PC-9 (cell line): ENCODE results near the gene EYS.

Source experiments
- EZH2 ChIP-seq: fragments of 200-600 bp; sonication (generic); IDR thresholded peaks from 2 replicates; pipeline ENCODE4 v1.8.0; 2017; ENCODE audit warnings: antibody characterized with exemption, low read depth
- TF ChIP-seq, protein P1 (sequence below): fragments of 200-600 bp; sonication (generic); conservative IDR thresholded peaks from 2 replicates; pipeline ENCODE4 v1.6.1; 2017; ENCODE audit warnings: mixed run types, antibody characterized with exemption, mild to moderate bottlenecking, moderate library complexity

DNA sequence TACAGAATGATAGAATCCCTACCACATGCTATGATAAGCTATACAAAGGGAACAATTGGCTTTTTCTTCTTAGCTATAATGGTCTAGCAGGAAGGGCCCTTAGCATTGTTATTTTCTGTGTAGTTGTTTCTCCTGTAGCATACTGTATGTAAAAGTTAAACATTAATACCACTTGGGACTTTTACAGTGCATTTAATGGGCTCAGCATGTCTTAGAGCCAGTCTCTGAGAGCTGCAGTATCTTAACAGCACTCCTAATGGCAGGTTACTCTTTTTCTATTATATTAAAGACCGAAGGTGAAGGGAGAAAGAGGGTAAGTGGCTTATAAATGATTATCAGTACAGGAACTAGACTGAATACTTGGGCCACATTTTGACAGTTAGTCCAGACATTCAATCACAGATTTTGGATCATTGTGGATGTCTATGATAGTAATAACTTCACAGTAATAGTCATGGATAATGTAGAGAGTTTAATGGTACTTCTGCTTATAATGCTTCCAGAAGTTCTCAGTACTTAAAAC, 1780.7 kb downstream of the EYS start:
- TF ChIP-seq, protein P1, sequence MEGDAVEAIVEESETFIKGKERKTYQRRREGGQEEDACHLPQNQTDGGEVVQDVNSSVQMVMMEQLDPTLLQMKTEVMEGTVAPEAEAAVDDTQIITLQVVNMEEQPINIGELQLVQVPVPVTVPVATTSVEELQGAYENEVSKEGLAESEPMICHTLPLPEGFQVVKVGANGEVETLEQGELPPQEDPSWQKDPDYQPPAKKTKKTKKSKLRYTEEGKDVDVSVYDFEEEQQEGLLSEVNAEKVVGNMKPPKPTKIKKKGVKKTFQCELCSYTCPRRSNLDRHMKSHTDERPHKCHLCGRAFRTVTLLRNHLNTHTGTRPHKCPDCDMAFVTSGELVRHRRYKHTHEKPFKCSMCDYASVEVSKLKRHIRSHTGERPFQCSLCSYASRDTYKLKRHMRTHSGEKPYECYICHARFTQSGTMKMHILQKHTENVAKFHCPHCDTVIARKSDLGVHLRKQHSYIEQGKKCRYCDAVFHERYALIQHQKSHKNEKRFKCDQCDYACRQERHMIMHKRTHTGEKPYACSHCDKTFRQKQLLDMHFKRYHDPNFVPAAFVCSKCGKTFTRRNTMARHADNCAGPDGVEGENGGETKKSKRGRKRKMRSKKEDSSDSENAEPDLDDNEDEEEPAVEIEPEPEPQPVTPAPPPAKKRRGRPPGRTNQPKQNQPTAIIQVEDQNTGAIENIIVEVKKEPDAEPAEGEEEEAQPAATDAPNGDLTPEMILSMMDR: no peak
- TF ChIP-seq EZH2: no peak
